ENCODE measurements around the gene RAD51B.

GRCh38 chr14:67938071-67938470 lies 118.5 kb downstream of the RAD51B start:
- TF ChIP-seq CTCF (conservative IDR thresholded peaks at IDR 0.05; ENCODE audit: low read depth, low read length) (no peak), EZH2 (IDR thresholded peaks at IDR 0.05; ENCODE audit: borderline replicate concordance, low read depth, low read length, poor library complexity, severe bottlenecking) (no peak)

All from A673 (cell line).